ENCODE measurements around the gene EHMT1.

- no peak for TF ChIP-seq CTCF (IDR thresholded peaks at IDR 0.05; ENCODE audit: insufficient read depth, low read length)
- no peak for TF ChIP-seq REST (IDR thresholded peaks at IDR 0.05; ENCODE audit: insufficient replicate concordance, low read depth)
- no peak for TF ChIP-seq GABPA (IDR thresholded peaks at IDR 0.05; ENCODE audit: low read depth)
- no peak for TF ChIP-seq POLR2AphosphoS5 (IDR thresholded peaks at IDR 0.05; ENCODE audit: low read depth)
- TF ChIP-seq SPI1 (IDR thresholded peaks at IDR 0.05; ENCODE audit: borderline replicate concordance, low read depth), result no peak
Observed at GRCh38 chr9:137630679-137631078, 11.9 kb downstream of the EHMT1 start.
